Measurements from ENCODE around the gene ETS1.

- no peak for TF ChIP-seq CTCF (IDR thresholded peaks at IDR 0.05; ENCODE audit: low read depth, low read length)
- TF ChIP-seq MAX (IDR thresholded peaks at IDR 0.05; ENCODE audit: low read depth, low read length): no peak
- no peak for TF ChIP-seq POLR2A (IDR thresholded peaks at IDR 0.05; ENCODE audit: extremely low read depth, insufficient read length)
Measured at GRCh38 chr11:128468111-128468510, 119.2 kb downstream of the ETS1 start.
